ENCODE results near the gene MRPL54.

The MRPL54 gene

GRCh38 chr19:3725121-3725520 is 37.4 kb upstream of the MRPL54 start:
- TF ChIP-seq POLR2AphosphoS5 (IDR thresholded peaks at IDR 0.05; ENCODE audit: low read depth) (no peak), SPI1 (IDR thresholded peaks at IDR 0.05; ENCODE audit: borderline replicate concordance, low read depth) (no peak), GABPA (IDR thresholded peaks at IDR 0.05; ENCODE audit: low read depth) (no peak), CTCF (IDR thresholded peaks at IDR 0.05; ENCODE audit: insufficient read depth, low read length) (no peak), REST (IDR thresholded peaks at IDR 0.05; ENCODE audit: insufficient replicate concordance, low read depth) (no peak)

GRCh38 chr19:3725640-3726310 is 36.7 kb upstream of the MRPL54 start:
- Histone ChIP-seq H3K27ac (replicated peaks) (no peak overlapping the region), H3K4me3 (replicated peaks; ENCODE audit: insufficient read depth, low read length) (no peak overlapping the region), H3K27me3 (ENCODE audit: insufficient read depth, poor library complexity, severe bottlenecking) (peaks cover 24% of the 10 kb centered on the region)
- TF ChIP-seq SPI1 (IDR thresholded peaks at IDR 0.05; ENCODE audit: borderline replicate concordance, low read depth) = no peak
- no peak for TF ChIP-seq GABPA (IDR thresholded peaks at IDR 0.05; ENCODE audit: low read depth)
- TF ChIP-seq REST (IDR thresholded peaks at IDR 0.05; ENCODE audit: insufficient replicate concordance, low read depth) = no peak
- no peak for DNase-seq (ENCODE audit: low read depth in 1 of 2, low spot score in 1 of 2)

More at GRCh38 chr19:3725121-3725520, 37.4 kb upstream of the MRPL54 start:
- DNase-seq (ENCODE audit: low read depth in 1 of 2, low spot score in 1 of 2) = no peak
- H3K27me3 ChIP-seq (ENCODE audit: insufficient read depth, poor library complexity, severe bottlenecking) = peaks cover 30% of the 10 kb centered on the region
- H3K4me3 ChIP-seq (replicated peaks; ENCODE audit: insufficient read depth, low read length) = no peak overlapping the region
- no peak overlapping the region for H3K27ac ChIP-seq (replicated peaks)

- DNase-seq (ENCODE audit: low read depth in 1 of 2, low spot score in 1 of 2) = no peak
- no peak overlapping the region for H3K27ac ChIP-seq (replicated peaks)
- no peak overlapping the region for H3K4me3 ChIP-seq (replicated peaks; ENCODE audit: insufficient read depth, low read length)
- TF ChIP-seq REST (IDR thresholded peaks at IDR 0.05; ENCODE audit: insufficient replicate concordance, low read depth) = no peak
- no peak for TF ChIP-seq SPI1 (IDR thresholded peaks at IDR 0.05; ENCODE audit: borderline replicate concordance, low read depth)
- no peaks in the 10 kb centered on the region for H3K27me3 ChIP-seq (ENCODE audit: insufficient read depth, poor library complexity, severe bottlenecking)
Observed at GRCh38 chr19:3730457-3730958, 32.0 kb upstream of the MRPL54 start.

- no peak for DNase-seq (ENCODE audit: low read depth in 1 of 2, low spot score in 1 of 2)
- H3K27ac ChIP-seq (replicated peaks) = no peak overlapping the region
- no peak for TF ChIP-seq CTCF (IDR thresholded peaks at IDR 0.05; ENCODE audit: insufficient read depth, low read length)
- TF ChIP-seq SPI1 (IDR thresholded peaks at IDR 0.05; ENCODE audit: borderline replicate concordance, low read depth) = no peak
- no peak for TF ChIP-seq REST (IDR thresholded peaks at IDR 0.05; ENCODE audit: insufficient replicate concordance, low read depth)
- no peak for TF ChIP-seq POLR2AphosphoS5 (IDR thresholded peaks at IDR 0.05; ENCODE audit: low read depth)
- TF ChIP-seq GABPA (IDR thresholded peaks at IDR 0.05; ENCODE audit: low read depth) = no peak
- H3K27me3 ChIP-seq (ENCODE audit: insufficient read depth, poor library complexity, severe bottlenecking) = no peaks in the 10 kb centered on the region
- H3K4me3 ChIP-seq (replicated peaks; ENCODE audit: insufficient read depth, low read length) = no peak overlapping the region
Observed at GRCh38 chr19:3732108-3732507, 30.4 kb upstream of the MRPL54 start.

All from HL-60 (cell line).